GM12878 (cell line): ENCODE measurements around the gene PHLDB1. TPM values are rescaled to one million over a fixed set of nuclear protein-coding genes. Genes with fewer than 3 reads are reported as not detected.

Experiments
- ATAC-seq: fragments of 200-7000 bp; cut with Tn5 transposase; 3 replicates; pipeline ENCODE4 v1.9.1; 2020; ENCODE audit warnings: mild to moderate bottlenecking, moderate library complexity
- BruUV-seq: library from RNA; stranded (reverse); fragments of 400-500 nt; replicated peaks from 2 replicates; lab custom pipeline; 2021; lab: Mats Ljungman, UMichigan
- CTCF ChIA-PET: fragments of 300-600 bp; sonication (Branson Sonifier 250); formaldehyde crosslinking; extraction: SDS; loops from one replicate; lab custom pipeline; 2021; ENCODE audit warnings: inconsistent platforms; lab: Yijun Ruan, JAX
- POLR2A ChIA-PET: fragments of 350-600 bp; formaldehyde crosslinking; extraction: SDS; loops from one replicate; lab custom pipeline; 2021; ENCODE audit warnings: inconsistent platforms; lab: Charles Lee
- RAD21 ChIA-PET: fragments of 300-600 bp; sonication (Branson Sonifier 250); formaldehyde crosslinking; loops from one replicate; lab custom pipeline; 2023; ENCODE audit warnings: antibody characterized with exemption; ENCODE audit not compliant: unreplicated experiment; lab: Charles Lee
- SMC1A ChIA-PET: fragments of 300-600 bp; sonication (Branson Sonifier 250); formaldehyde crosslinking; loops from one replicate; lab custom pipeline; 2023; ENCODE audit not compliant: unreplicated experiment, uncharacterized antibody; lab: Charles Lee
- DNase-seq: peaks from one replicate; pipeline ENCODE4 v3.0.0-alpha.2; 2011; ENCODE audit warnings: low read depth, low spot score
- FAIRE-seq: peaks from 3 replicates; lab custom pipeline; 2011; peaks lifted over from hg19 to GRCh38; lab: Jason Lieb, UNC
- H2AFZ ChIP-seq: 2 replicates; pipeline ENCODE4 v1.6.0; 2011; ENCODE audit warnings: low read depth, low read length, control low read depth; ENCODE audit not compliant: control insufficient read depth
- H3K27ac ChIP-seq: 2 replicates; pipeline ENCODE4 v1.5.1; 2011; ENCODE audit warnings: control low read depth; ENCODE audit not compliant: control insufficient read depth, insufficient read depth
- H3K27me3 ChIP-seq, 2 experiments: replicated peaks in 1 of 2; 2 replicates each; pipeline versions ENCODE4 v1.6.0 to v1.6.1; 2011; ENCODE audit warnings: low read length in 1 of 2; ENCODE audit not compliant: control insufficient read depth in 2 of 2, insufficient read depth in 2 of 2
- H3K36me3 ChIP-seq, 2 experiments: 2 replicates each; pipeline ENCODE4 v1.5.1; 2011; ENCODE audit warnings: low read length in 1 of 2; ENCODE audit not compliant: control insufficient read depth in 2 of 2, insufficient read depth in 2 of 2
- H3K4me1 ChIP-seq: 2 replicates; pipeline ENCODE4 v1.6.1; 2011; ENCODE audit warnings: mild to moderate bottlenecking, low read length, moderate library complexity, mixed read lengths; ENCODE audit not compliant: control insufficient read depth, insufficient read depth
- H3K4me2 ChIP-seq: 2 replicates; pipeline ENCODE4 v1.6.0; 2011; ENCODE audit warnings: control low read depth; ENCODE audit not compliant: control insufficient read depth, insufficient read depth
- H3K4me3 ChIP-seq: fragments of 200-600 bp; sonication (generic); 2 replicates; pipeline ENCODE4 v1.5.1; 2016
- H3K79me2 ChIP-seq: 2 replicates; pipeline ENCODE4 v1.6.0; 2011; ENCODE audit warnings: low read length; ENCODE audit not compliant: control insufficient read depth, insufficient read depth
- H3K9ac ChIP-seq: 2 replicates; pipeline ENCODE4 v1.8.0; 2011; ENCODE audit warnings: low read length, control low read depth, mixed read lengths; ENCODE audit not compliant: control insufficient read depth, insufficient read depth
- H3K9me3 ChIP-seq: replicated peaks from 3 replicates; pipeline ENCODE4 v1.5.1; 2011; ENCODE audit warnings: mild to moderate bottlenecking, low read length; ENCODE audit not compliant: control insufficient read depth, insufficient read depth
- H4K20me1 ChIP-seq: 2 replicates; pipeline ENCODE4 v1.6.0; 2011; ENCODE audit not compliant: control insufficient read depth, insufficient read depth
- ASH2L ChIP-seq: fragments of 300-600, 200-600 bp; sonication (generic); IDR thresholded peaks from 2 replicates; pipeline ENCODE4 v1.6.1; 2017; ENCODE audit warnings: low read depth, mild to moderate bottlenecking, borderline replicate concordance
- ATF7 ChIP-seq: fragments of 450-650 bp; IDR thresholded peaks from 2 replicates; pipeline ENCODE4 v1.6.1; 2016; ENCODE audit warnings: low read depth, mild to moderate bottlenecking
- FOXK2 ChIP-seq: fragments of 450-650 bp; IDR thresholded peaks from 2 replicates; pipeline ENCODE4 v1.6.1; 2017; ENCODE audit warnings: mild to moderate bottlenecking, moderate library complexity
- IKZF2 ChIP-seq, 2 experiments: fragments of 450-650 bp; IDR thresholded peaks; 2 replicates each; pipeline ENCODE4 v1.6.1; 2017; ENCODE audit warnings: mild to moderate bottlenecking in 2 of 2, moderate library complexity in 2 of 2
- NBN ChIP-seq: fragments of 450-650 bp; IDR thresholded peaks from 2 replicates; pipeline ENCODE4 v1.6.1; 2016
- NR2C1 ChIP-seq: fragments of 450-650 bp; IDR thresholded peaks from 2 replicates; pipeline ENCODE4 v1.6.1; 2017; ENCODE audit warnings: antibody characterized with exemption, mild to moderate bottlenecking, moderate library complexity
- whole genome bisulfite sequencing: methylation state at CpG from one replicate; pipeline ENCODE4 v1.1.6; 2016; ENCODE audit warnings: low lambda C conversion rate; ENCODE audit not compliant: insufficient replicate concordance, insufficient coverage; ENCODE audit errors: missing lambda C conversion rate; 5-methylcytosine and 5-hydroxymethylcytosine counted together
- in situ Hi-C: fragments of 300-500 bp; cut with MboI; formaldehyde crosslinking; loops from 9 replicates; pipeline ENCODE4 v1.14.3; 2018; ENCODE audit warnings: mixed read lengths
- intact Hi-C: fragments of 100-400 bp; cut with micrococcal nuclease; formaldehyde crosslinking; loops from one replicate; pipeline ENCODE4 v1.14.2; 2022; ENCODE audit not compliant: unreplicated experiment
- polyA plus RNA-seq, 11 experiments: library from polyadenylated mRNA; depleted of rRNA in 4 of 11; unstranded in 6 of 11; stranded (reverse) in 5 of 11; fragments of >200 nt; fragmentation: Nextera tagmentation in 4 of 11; fragmentation: Illumina TruSeq in 1 of 11; extraction: Ambion mirVana in 4 of 11; extraction: Trizol in 1 of 11; gene quantifications; 1 replicate in 1 of 11; 2 replicates in 10 of 11; pipeline versions ENCODE4 v1.2.1 to v1.2.3, GENCODE V29; 2011 to 2016; ENCODE audit warnings: inconsistent platforms in 2 of 11, missing spikeins in 2 of 11, low read depth in 1 of 11
- total RNA-seq, 4 experiments: library from RNA; depleted of rRNA in 3 of 4; stranded (reverse); fragments of >200 nt in 3 of 4; fragmentation: Illumina TruSeq in 1 of 4; extraction: Trizol in 1 of 4; gene quantifications; 2 replicates each; pipeline versions ENCODE4 v1.2.1 to v1.2.3, GENCODE V29; 2013 to 2021
- TF ChIP-seq, protein P1 (sequence below): fragments of 450-650 bp; IDR thresholded peaks from 2 replicates; pipeline ENCODE4 v1.6.1; 2014; ENCODE audit warnings: mild to moderate bottlenecking

The PHLDB1 gene
- total and polyA plus RNA-seq, 10 of the 15 experiments (the other 5 are each of a cell fraction or from before 2014, with no cell fraction given): 0.03 to 0.26 (median 0.18) TPM; not detected in 4

- FAIRE-seq: no peak
- H3K79me2 ChIP-seq: peaks cover 38% of the 10 kb centered on the region
- no peak overlapping the region for H3K4me2 ChIP-seq
- H2AFZ ChIP-seq: no peak overlapping the region
- no peak overlapping the region for H3K4me3 ChIP-seq
- in situ Hi-C loops (no loop called here), intact Hi-C loops (loop anchor here (10.0 kb wide), 1 partner anchor 276 kb away; no protein-coding TSS in a partner anchor)
- 93% methylated on average over 1 of the region's 1 CpG for WGBS
- TF ChIP-seq ASH2L: no peak
- peak; percentile 24; the same call in 1 of the 2 replicates for TF ChIP-seq NR2C1
- no peak for TF ChIP-seq NBN
- TF ChIP-seq, protein P1, sequence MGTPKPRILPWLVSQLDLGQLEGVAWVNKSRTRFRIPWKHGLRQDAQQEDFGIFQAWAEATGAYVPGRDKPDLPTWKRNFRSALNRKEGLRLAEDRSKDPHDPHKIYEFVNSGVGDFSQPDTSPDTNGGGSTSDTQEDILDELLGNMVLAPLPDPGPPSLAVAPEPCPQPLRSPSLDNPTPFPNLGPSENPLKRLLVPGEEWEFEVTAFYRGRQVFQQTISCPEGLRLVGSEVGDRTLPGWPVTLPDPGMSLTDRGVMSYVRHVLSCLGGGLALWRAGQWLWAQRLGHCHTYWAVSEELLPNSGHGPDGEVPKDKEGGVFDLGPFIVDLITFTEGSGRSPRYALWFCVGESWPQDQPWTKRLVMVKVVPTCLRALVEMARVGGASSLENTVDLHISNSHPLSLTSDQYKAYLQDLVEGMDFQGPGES: no peak
- TF ChIP-seq ATF7: no peak
- no peak for TF ChIP-seq IKZF2 (IDR thresholded peaks at IDR 0.05)
- TF ChIP-seq FOXK2: no peak
- ATAC-seq: no peak
- no peaks in the 10 kb centered on the region for H3K27me3 ChIP-seq
- POLR2A ChIA-PET: no interaction called here
- SMC1A ChIA-PET: interaction anchor here (1.2 kb wide), 1 partner anchor 41 kb away, joined by 3 read pairs; no protein-coding TSS in a partner anchor
- H3K9me3 ChIP-seq: no peaks in the 10 kb centered on the region
- RAD21 ChIA-PET: interaction anchor here (1.9 kb wide), 1 partner anchor 40 kb away, joined by 4 read pairs; no protein-coding TSS in a partner anchor
- CTCF ChIA-PET: no interaction called here
- no TSS peak for BruUV-seq
- H4K20me1 ChIP-seq: 0 out of 2 replicates have a peak, but pooled peaks cover 3% of the 10 kb centered on the region
- H3K9ac ChIP-seq: no peak overlapping the region
- no peaks in the 10 kb centered on the region for H3K36me3 ChIP-seq
- no peak overlapping the region for H3K27ac ChIP-seq
- DNase-seq: no peak
- peaks cover 3% of the 10 kb centered on the region; the same call in 1 of the 2 replicates for H3K4me1 ChIP-seq
Measured at GRCh38 chr11:118570787-118571186, 36.6 kb upstream of the PHLDB1 start.
